NCI-H1105 (cell line): ENCODE results near the gene COPA.
"Not testable (repeated sequence)": the region's sequence is repeated elsewhere in the genome, so short reads cannot be mapped to it uniquely, and the experiment has no call there.

ENCODE experiments used
- DNase-seq: peaks from one replicate; lab custom pipeline; 2025; lab: John Stamatoyannopoulos, UW

COPA gene

GRCh38 chr1:160342953-160343869 is at the start of gene COPA, which contains the start of gene NCSTN:
Gene COPA (minus strand): TSS chr1:160343250. CDS start chr1:160343170, 80 bp downstream.
Gene NCSTN (plus strand): TSS chr1:160343383. CDS start chr1:160343397, 14 bp downstream.
- DNase-seq, result peak; percentile 92

GRCh38 chr1:160388406-160388805 is 45.4 kb upstream of the COPA start:
- not testable (repeated sequence) for DNase-seq

GRCh38 chr1:160384812-160385211 is 41.8 kb upstream of the COPA start:
- DNase-seq, result not testable (repeated sequence)

- DNase-seq, result no peak
Observed at GRCh38 chr1:160377585-160378206, 34.6 kb upstream of the COPA start.

GRCh38 chr1:160376525-160377131 is 33.6 kb upstream of the COPA start:
- DNase-seq, result peak; percentile 58

GRCh38 chr1:160375788-160376524 is 32.9 kb upstream of the COPA start:
- no peak for DNase-seq

- no peak for DNase-seq
Observed at GRCh38 chr1:160374306-160375110, 31.5 kb upstream of the COPA start.

- DNase-seq, result no peak
Observed at GRCh38 chr1:160373696-160374095, 30.6 kb upstream of the COPA start.

- no peak for DNase-seq
Observed at GRCh38 chr1:160371756-160372155, 28.7 kb upstream of the COPA start.

GRCh38 chr1:160371346-160371631 is 28.2 kb upstream of the COPA start:
- DNase-seq, result no peak

GRCh38 chr1:160370561-160371345 is 27.7 kb upstream of the COPA start:
- DNase-seq, result no peak

GRCh38 chr1:160369087-160369486 is 26.0 kb upstream of the COPA start:
- no peak for DNase-seq

GRCh38 chr1:160367934-160368923 is 25.2 kb upstream of the COPA start:
- DNase-seq, result no peak

- no peak for DNase-seq
Observed at GRCh38 chr1:160367516-160367900, 24.5 kb upstream of the COPA start.

GRCh38 chr1:160366731-160367515 is 23.9 kb upstream of the COPA start, which contains the start of gene NHLH1:
Gene NHLH1 (plus strand): TSS chr1:160367071. CDS start chr1:160370732, 3,661 bp downstream.
- no peak for DNase-seq

GRCh38 chr1:160365325-160365724 is 22.3 kb upstream of the COPA start:
- peak; percentile 14 for DNase-seq

- DNase-seq, result no peak
Observed at GRCh38 chr1:160363951-160364735, 21.1 kb upstream of the COPA start.

- DNase-seq, result no peak
Observed at GRCh38 chr1:160363010-160363409, 20.0 kb upstream of the COPA start.
